Measurements from ENCODE around the gene GP5.

Gene GP5

DNA sequence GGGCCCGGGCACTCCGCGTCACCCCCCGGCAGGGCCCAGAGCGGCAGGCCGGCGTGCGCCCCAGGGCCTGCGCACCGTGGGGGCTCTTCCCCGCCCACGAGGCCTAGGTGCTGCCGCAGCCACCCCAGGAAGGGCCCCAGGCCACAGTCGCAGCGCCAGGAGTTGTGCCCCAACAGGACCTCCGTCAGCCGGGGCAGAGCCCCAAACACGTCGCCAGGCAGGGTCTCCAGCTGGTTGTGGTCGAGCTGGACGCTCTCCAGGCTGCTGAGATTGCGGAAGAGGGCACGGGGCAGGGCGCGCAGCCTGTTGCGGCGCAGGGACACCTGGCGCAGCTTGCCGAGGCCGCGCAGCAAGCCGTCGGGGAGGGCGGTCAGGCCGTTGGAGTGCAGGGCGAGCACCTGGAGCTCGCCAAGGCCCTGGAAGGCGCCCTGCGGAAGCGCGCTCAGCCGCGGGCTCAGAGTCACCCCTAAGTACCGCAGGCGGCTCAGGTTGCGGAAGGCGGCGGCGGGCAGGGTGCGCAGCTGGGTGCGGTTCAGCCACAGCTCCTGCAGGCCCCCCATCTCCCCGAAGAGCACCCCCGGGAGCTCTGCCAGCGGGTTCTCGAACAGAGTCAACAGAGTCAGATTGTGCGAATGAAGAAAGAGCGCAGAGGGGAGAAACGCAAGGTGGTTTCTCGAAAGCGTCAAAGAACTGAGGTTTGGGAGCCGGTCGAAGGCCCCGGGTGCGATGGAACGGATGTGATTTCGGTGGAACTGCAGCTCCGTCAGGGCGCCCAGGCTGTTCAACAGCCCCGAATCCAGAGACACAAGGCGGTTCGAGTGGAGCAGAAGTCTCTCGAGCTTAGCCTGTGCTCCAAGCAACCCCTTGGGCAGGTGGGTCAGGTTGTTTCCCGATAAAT, 2.0 kb downstream of the GP5 start:
- no peak for DNase-seq (ENCODE audit: low read depth)

DNA sequence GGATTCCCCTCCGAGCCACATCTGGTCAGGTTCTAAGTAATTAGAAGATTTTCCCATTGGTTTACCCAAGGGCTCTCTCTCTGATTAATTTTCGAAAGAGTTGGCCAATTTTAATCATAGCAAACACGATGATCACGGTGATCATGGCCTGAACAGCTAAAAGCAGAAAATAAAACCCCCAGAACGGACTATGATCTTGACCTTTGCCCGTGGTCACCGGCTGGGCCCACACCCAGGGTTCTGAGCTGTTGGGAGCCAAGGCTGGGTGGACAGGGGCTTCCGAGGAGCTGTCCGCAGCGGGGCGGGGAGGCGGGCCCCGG, 2.6 kb downstream of the GP5 start:
- no peak for DNase-seq (ENCODE audit: low read depth)

DNA sequence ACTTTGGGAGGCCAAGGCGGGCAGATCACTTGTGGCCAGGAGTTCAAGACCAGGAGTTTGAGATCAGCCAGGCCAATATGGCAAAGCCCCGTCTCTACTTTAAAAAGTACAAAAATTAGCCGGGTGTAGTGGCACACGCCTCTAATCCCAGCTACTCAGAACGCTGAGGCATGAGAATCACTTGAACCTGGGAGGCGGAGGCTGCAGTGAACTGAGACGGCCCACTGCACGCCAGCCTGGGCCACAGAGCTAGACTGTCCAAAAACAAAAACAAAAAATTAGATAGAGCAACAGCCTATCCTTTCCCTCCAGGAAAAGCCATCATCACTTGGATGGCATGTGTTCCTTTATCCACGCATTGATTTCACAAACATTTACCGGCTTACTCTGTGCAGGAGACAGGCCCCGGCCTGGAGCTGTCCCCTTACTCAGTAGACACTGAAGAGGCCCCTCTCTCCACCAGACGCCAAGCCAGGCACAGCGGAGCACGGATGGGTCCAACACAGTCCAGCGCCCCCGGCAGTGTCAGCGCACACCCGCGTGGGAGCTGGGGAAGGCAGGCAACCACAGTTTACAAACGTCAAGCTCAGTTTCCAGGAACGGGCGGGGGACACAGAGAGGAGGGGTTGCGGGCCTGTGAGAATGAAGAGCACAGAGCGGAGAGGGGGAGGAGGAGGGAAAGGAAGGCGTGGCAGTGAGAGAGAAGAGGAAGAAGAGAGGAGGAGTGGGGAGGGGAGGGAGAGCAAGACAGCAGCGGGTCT, 3.1 kb downstream of the GP5 start:
- DNase-seq (ENCODE audit: low read depth) = no peak

DNA sequence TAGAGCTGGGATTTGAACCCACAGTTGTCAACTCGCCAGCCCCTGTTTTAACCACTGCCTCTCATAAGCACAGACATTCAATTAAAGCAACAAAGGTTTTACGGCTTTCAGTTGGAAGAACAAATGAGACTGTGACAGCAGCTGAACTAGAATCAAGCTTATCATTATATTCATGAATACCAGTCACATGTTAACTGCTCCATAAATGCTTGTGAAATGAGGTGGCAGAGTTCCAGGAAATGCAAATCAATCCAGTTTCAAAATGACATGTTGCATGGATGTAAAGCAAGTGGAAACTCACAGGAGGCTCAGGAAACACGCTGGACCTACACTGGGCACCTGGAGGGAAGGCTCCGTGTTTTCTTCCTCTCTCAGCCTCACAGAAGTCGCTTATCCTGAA, 3.9 kb downstream of the GP5 start:
- DNase-seq (ENCODE audit: low read depth) = no peak

DNA sequence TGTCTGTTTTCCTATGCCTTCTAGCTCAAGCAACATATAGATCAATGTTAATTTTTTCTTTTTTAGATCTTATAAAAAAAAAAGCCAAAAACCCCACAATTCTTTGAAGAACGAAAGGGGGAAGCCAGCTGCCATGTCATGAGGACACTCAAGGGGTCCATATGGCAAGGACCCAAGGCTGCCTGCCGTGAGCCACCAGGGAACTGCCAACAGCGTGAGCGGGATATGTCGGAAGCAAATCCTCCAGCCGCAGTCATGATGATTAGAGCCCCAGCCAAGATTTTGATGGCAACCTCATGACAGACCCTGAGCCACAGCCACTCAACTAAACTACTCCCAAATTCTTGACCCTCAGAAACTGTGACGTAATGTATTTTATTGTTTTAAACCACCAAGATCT, 6.5 kb downstream of the GP5 start:
- DNase-seq (ENCODE audit: low read depth) = no peak

DNA sequence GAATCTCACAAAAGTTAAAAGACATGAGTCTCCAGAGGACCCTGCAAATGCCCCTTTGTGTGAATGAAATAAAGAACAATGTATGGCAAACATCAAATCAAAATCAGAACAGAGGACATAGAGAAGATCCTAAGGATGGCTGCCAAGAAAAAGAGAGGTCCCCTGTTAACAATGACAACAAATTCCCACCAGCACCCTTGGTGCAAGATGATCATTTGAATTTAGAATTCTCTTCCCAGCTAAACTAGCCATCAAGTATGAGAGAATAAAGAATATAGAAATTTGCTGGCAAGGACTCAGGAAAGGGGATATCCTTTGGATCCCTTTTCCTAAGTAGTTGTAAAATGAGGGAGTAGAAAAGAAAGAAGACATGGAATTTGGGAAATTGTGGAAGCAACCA, 8.2 kb downstream of the GP5 start:
- no peak for DNase-seq (ENCODE audit: low read depth)

DNA sequence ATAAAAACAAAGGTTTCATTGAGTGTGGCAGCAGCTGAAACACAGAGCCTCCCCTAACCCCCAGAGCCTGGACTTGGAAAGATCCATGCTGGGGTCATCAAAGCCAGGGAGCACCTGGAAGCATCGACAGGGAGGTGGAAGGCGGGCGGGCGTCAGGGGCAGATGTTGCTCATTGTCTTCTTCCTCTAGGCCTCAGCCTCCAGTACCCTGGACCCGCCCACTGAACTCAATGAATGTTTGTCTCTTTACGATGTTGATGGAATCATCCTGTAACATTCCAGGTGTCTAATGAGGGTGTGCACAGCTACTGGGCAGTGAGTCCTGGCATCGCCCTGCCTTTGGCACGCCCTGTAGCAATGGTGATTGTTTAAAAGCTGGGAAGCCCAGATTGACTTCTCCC, 9.8 kb downstream of the GP5 start:
- DNase-seq (ENCODE audit: low read depth) = no peak

DNA sequence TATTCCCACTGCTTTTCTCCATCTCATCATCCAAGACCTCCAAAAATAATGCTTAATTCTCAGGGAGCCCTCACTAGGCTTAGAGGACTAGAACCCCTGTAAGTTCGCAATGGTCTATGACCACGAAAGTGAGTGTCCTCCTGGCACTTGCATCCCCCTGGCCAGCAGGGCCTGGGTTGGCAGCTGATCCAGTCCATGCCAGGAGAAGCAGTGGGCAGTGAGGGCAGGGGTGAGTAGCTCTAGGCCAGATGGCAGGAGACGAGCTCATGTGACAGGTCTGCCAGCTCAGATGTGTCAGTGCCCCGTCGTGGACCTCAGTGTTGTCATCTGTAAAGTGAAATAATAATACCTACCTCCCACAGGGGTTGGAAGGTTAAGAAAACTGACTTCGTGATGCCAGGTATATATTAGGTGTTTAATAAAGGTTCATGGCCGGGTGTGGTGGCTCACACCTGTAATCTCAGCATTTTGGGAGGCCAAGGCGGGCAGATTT, 11.1 kb downstream of the GP5 start:
- DNase-seq (ENCODE audit: low read depth) = no peak

DNA sequence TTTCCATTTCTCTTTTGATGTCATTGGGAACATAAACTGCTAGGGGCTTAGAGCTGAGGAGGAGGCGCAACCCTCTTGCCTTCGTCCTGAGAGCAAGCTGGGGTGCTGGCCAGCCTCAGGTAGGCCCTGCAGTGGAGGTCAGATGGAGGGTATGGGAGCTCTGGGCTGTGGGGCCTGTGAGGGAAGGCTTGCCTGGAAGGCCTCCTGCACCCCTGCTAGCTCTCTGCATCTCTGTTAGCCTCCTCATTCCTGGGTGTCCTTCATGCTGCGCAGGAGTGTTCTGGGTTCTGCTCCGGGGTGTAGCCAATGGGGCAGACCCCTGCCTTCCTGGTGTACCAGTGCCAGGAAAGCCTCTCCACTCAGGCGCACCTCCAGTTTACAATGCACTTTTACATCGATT, 11.8 kb downstream of the GP5 start:
- no peak for DNase-seq (ENCODE audit: low read depth)

DNA sequence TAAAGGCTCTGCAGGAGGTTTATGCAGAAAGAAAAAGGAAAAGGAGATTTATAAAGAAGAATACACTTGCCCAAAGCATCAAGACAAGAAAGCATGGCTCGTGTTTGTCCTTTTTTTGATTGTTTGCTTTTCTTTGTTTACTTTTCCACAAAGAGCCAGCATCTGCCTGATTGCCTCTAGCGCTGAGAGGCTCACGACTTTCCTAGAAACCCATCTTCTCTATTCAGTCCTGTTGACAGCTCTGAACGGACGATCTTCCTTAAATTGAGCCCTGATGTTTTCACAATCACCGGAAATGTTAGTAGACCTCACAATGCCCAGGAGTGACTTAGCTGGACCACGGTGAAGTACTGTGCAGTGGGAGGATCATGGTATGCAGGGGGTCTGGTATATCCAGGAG, 12.4 kb downstream of the GP5 start:
- DNase-seq (ENCODE audit: low read depth) = no peak

DNA sequence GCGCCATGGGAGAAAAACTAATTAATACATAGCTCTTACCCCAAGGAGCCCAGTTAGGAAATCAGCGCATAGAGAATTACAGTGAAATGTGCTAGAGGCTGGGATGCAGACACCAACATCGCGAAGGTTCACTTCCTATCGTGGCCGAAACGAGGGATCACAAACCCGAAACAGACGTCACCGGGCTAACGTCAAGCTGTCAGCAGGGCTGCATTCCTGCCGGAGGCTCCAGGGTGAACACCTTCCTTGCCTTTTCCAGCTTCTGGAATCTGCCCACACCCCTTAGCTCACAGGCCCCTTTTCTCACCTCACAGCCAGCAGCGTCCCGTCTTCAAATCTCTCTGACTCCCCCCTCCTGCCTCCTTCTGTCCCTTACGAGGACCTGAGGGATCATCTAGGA, 13.0 kb downstream of the GP5 start:
- no peak for DNase-seq (ENCODE audit: low read depth)

DNA sequence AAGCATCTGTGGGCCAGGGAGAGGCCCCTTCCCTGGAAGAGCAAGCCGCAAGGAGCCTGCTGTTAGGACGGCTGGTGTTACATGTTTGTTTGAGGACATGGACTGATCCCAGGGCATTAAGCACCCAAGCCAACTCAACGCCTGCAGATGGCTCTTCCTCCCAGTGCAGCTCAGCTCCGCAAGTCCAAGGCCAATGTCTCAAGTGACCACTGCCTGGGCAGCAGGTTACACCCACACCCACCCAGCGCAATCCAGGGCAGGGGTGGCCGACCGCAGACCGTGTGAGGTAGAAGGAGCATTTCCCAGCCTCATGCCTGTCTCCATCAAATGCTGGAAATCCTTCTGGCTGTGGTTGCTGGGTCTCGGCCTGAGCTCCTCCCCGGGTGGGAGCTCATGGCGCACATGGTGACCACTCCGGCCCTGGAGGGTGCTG, 14.5 kb downstream of the GP5 start:
- DNase-seq (ENCODE audit: low read depth) = no peak

DNA sequence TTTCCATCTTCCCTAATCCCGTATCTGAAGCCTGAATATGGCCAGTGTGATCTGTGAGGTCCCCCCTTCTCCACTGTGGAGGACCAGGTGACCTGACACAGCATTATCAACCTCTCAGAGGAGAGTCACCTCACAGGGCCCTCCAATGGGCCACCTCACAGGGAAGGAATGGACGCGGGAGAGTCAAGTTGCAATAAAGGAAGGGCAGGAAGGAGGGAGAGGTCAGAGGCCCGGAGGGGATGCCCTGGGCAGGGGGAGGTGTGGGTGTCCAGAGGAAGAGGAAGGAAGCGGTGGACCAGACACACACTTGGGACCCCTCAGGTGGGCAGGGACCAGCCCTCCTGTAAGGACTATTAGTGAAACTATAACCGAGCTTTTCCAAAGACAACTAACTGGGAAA, 14.9 kb downstream of the GP5 start:
- DNase-seq (ENCODE audit: low read depth) = no peak

DNA sequence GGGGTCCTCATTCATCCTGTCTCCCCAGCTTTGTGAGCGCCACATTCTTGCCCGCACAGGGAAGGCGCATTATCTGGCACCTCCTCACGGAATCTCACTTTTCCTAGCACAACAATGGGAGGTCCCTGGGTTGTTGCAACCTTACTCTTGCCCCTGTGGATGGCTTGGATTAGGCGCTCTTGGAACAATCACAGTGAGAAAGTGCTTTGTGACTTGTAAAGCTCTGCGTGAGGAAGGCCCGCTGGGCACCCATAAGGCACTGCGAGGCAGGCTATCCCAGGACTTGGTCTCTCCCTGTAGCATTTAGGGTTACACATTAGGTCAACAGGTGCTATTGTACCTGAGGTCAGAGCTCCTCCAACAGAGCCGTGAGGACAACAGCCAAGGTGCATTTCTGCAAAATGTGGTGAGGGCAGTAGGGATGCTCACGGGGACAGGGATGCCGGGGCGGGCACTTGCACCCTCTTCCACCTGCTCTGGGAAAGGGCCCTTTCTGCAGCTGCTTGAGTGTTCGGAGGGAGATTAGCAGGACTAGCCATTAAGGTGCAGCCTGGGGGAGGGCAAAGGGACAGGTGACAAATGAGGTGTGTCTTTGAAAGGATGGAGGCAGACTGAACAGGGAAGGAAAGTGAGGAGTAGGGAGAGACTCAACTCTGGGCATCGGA, 15.7 kb downstream of the GP5 start:
- DNase-seq (ENCODE audit: low read depth) = no peak

DNA sequence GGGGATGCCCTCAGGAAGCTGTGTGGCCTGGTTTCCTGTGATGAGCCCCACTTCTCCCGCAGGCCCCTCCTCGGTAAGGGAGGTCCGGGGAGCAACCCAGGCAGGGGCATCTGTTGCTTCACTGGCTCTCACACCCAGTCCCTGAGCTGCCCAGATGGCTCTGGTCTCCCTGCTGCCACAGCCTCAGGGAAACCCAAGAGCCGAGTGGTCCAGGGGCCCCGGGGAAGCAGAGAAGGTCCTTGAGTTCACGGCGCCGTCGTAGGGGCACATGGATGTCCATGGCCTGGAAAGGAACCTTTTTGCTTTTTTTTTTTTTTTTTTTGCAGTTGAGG, 16.2 kb downstream of the GP5 start:
- no peak for DNase-seq (ENCODE audit: low read depth)

DNA sequence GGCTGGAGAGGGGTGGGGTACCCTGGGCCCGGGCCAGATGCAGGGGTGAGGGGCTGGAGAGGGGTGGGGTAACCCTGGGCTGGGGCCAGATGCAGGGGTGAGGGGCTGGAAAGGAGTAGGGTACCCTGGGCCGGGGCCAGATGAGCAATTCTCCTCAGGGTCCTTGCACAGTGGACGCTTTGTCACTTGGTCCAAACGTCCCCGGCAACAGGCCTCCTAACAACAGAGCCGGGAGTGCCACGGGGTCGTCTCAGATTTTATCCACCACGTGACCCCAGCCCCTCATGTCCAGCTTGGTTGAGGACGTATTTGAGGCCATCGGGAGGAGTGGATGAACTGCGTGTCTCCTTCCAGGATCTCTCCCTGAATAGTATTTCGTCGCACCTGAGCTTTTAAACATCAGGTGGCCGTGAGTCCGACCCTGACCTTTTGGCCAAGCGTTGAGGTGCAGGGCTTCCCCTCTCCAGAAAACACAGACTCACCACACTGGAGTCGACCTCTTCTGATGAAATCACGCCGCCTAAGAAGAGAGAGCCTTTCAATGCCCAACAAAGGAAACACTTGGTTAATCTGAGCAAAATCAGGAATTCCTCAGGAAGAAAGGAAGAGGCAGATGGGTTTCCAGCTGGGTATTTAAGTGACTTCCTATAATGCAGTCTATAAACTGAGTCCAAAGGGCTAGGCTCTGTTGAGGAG, 16.7 kb downstream of the GP5 start:
- no peak for DNase-seq (ENCODE audit: low read depth)

DNA sequence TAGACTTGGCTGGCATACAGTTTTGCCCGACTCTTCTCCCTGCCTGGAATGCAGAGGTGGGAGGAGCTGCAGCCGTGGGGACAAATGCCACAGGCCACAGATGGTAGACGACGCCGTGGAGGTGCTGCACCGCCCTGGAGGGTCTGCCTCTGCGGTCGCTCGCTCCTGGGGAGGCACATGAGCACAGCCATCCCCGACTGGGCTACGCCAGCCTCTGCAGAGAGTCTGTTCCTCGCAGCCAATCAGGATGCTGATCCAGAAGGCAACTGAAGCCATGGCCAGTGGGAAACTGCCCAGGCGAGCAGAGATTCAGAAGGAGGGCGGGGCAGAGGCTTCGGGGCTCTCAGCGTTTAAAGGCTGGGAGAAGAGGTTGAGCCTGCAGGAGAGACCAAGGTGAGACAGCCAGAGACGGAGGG, 17.6 kb downstream of the GP5 start:
- DNase-seq (ENCODE audit: low read depth) = no peak

DNA sequence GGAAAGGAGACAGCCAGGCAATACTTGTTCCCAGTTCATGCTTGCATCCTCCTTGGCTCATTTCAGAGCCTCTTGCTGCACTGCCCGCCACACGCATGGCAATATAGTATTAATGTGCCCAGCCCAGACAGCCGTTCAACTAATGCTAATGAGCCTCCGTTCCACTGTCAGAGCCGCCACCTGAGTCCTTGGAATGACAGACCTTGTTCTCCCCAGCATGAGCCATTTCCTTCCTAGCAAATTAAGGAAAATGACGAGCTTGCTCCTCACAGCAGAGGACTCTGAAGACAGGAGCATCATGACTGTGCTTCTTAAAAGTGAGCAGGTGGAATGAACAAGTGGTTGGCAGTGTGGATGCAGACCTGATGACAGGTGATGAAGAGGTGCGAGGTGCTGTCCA, 18.7 kb downstream of the GP5 start:
- no peak for DNase-seq (ENCODE audit: low read depth)

DNA sequence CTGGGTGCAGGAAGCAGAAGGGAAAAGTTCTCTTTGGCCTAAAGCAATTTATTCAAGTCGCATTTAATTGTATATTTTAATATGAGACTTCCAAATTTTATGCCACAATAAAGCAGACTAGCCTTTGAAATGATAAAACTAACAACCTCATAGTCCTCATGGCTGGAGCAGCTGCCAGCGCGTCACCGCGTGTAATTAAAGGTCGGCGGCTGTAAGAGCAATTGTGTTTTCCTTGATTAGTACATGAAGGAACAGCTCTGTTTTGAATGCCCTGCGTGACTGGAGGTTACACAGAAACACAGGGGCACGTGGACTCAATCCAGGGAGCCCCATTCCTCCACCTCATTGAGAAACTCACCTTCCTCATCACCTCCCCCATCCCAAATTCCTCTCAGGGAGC, 19.4 kb downstream of the GP5 start:
- no peak for DNase-seq (ENCODE audit: low read depth)

DNA sequence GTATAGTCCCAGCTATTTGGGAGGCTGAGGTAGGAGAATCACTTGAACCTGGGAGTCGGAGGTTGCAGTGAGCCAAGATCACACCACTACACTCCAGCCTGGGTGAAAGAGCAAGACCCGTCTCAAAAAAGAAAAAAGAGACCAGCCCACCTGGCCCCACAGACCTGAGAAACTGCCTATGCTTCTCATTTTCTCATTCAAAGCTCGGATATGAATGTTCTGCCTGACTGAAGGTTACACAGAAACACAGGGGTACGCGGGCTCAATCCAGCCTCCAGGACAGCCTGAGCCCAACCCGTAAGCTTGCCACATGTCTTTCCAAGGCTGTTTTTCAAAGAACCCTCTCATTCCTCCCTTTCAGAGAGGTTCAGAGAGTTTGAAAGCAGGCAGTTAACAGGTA, 19.8 kb downstream of the GP5 start:
- DNase-seq (ENCODE audit: low read depth) = no peak

DNA sequence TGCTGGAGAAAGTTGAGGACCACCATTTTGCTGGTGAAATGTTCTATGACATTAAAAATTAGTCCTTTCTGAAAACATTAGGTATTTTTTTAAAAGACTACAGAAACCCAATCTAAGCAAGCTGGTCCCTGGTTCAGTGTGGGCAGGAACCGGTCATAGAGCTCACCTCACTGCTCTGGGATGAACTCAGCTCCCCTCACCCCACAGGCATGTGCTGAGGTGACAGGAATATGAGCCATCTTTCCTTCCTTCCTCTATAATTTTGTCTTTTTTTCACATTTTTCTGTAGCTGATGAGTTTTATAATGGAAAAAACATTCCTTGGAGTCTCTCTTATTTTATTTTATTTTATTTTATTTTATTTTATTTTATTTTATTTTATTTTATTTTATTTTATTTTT, 21.4 kb downstream of the GP5 start:
- DNase-seq (ENCODE audit: low read depth) = no peak

DNA sequence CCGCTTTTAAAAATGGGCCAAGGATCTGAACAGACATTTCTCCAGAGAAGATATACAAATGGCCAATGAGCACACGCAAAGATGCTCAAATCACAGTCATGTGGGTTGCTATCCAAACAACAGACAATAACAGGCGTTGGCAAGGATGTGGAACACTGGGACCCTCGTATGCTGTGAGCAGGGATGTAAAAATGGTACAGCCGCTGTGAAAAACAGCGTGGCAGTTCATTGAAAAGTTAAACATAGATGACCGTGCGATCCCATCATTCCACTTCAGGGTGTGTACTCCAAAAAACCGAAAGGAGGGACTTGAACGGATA, 22.9 kb downstream of the GP5 start:
- DNase-seq (ENCODE audit: low read depth) = no peak
